Lower leg skin (tissue), 3 donors: ENCODE measurements around the gene MFSD6L.

Experiments used
- POLR2A ChIP-seq, 2 donors: fragments of 450-650 bp; IDR thresholded peaks; one replicate each; pipeline ENCODE4 v1.6.1; 2016 to 2017; ENCODE audit warnings: antibody characterized with exemption in 2 of 2, mild to moderate bottlenecking in 1 of 2, moderate library complexity in 1 of 2
- TF ChIP-seq, protein P1 (sequence below), 3 donors: fragments of 450-650 bp; IDR thresholded peaks; one replicate each; pipeline ENCODE4 v1.5.1; 2016; ENCODE audit warnings: antibody characterized with exemption in 3 of 3, mild to moderate bottlenecking in 3 of 3, moderate library complexity in 2 of 3

DNA sequence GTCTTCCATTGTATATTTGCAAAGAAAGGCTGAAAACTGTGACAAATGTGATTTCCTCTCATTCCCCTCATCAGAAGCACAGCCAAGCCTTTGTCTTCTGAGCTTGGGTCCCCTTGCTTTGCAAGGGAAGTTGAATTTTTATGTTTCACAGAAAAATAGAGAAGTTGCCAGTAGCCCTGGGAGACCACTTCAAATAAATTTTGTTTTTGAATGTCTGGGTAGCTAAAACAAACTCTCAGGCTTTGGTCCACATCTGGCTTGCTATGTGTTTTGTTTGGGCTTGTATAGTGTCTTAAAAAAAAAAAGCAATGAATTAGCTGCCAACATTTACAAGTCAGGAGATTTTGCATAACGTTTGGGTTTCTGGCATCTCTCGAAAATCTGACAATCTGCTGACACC is 44.2 kb upstream of the MFSD6L start:
- TF ChIP-seq, protein P1, sequence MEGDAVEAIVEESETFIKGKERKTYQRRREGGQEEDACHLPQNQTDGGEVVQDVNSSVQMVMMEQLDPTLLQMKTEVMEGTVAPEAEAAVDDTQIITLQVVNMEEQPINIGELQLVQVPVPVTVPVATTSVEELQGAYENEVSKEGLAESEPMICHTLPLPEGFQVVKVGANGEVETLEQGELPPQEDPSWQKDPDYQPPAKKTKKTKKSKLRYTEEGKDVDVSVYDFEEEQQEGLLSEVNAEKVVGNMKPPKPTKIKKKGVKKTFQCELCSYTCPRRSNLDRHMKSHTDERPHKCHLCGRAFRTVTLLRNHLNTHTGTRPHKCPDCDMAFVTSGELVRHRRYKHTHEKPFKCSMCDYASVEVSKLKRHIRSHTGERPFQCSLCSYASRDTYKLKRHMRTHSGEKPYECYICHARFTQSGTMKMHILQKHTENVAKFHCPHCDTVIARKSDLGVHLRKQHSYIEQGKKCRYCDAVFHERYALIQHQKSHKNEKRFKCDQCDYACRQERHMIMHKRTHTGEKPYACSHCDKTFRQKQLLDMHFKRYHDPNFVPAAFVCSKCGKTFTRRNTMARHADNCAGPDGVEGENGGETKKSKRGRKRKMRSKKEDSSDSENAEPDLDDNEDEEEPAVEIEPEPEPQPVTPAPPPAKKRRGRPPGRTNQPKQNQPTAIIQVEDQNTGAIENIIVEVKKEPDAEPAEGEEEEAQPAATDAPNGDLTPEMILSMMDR (IDR thresholded peaks at IDR 0.05): no peak
- no peak for TF ChIP-seq POLR2A (IDR thresholded peaks at IDR 0.05)
